Measurements from ENCODE around the gene KLHDC4. TPM values are rescaled to one million over a fixed set of nuclear protein-coding genes. Genes with fewer than 3 reads are reported as not detected.

KLHDC4 gene
- total RNA-seq, 1 experiment from 2014 or later: 41.2 TPM

- peak; percentile 52 for DNase-seq (ENCODE audit: low spot score)
- in situ Hi-C loops (cut with HindIII; ENCODE audit: low sequenced_read_pairs): no loop called here
Observed at GRCh38 chr16:87705771-87706277, 60.0 kb downstream of the KLHDC4 start.

DNA sequence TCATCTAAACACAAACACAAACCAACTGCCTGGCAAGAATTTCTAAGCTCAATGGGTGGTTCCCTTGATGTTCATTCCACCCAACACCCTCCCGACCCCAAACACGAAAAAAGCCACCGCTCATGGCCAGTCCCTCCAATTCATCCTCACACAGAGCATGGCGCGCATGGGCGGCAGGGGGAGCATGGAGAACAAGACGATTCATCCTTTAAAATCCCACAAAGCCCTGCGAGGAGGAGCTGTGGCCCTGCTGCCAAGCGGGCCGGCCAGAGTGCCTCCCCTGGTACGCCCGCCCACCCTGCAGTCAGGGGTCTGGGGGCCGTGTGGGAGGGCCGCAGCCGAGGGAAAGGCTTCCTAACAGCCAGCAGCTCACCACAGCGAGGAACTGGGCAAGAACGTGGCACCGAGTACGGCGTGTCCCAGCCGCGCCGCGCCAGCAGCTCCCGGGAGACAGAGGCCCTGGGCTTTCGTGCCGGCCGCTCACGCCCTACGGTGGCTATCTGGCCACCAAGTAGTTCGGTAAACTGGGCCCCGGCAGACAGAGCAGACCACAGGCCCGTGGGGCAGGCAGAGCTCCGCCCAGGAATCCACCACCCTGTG is 60.9 kb downstream of the KLHDC4 start:
- DNase-seq (ENCODE audit: low spot score): peak; percentile 80
- in situ Hi-C loops (cut with HindIII; ENCODE audit: low sequenced_read_pairs): no loop called here

- peak; percentile 48 for DNase-seq (ENCODE audit: low spot score)
Observed at GRCh38 chr16:87703835-87704375, 61.9 kb downstream of the KLHDC4 start.

GRCh38 chr16:87703071-87703470 is 62.7 kb downstream of the KLHDC4 start:
- no peak for DNase-seq (ENCODE audit: low spot score)
- in situ Hi-C loops (cut with HindIII; ENCODE audit: low sequenced_read_pairs): no loop called here

More at GRCh38 chr16:87703835-87704375, 61.9 kb downstream of the KLHDC4 start:
- in situ Hi-C loops (cut with HindIII; ENCODE audit: low sequenced_read_pairs): no loop called here

- in situ Hi-C loops (cut with HindIII; ENCODE audit: low sequenced_read_pairs): no loop called here
- peak; percentile 49 for DNase-seq (ENCODE audit: low spot score)
Observed at GRCh38 chr16:87702325-87702811, 63.4 kb downstream of the KLHDC4 start.

DNA sequence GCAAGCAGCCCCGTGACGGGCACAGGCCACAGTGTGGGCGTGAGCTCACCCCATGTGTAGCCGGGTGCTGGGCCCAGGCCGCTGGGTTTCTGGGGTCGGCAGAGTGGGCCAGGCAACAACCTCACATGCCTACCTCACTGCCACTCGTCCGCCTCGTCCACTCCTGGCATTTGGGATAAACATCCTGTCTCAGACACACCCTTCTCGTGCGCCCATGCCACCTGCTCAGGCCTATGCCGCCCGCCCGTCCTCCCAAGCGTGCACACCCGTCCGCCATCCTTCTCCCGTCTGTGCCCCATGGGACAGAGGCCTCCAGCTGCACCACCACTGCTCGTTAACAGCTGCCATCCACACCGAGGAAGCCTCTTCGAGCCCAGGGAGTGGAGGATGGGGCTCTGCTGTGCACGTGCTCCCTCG is 64.3 kb downstream of the KLHDC4 start:
- in situ Hi-C loops (cut with HindIII; ENCODE audit: low sequenced_read_pairs): no loop called here
- DNase-seq (ENCODE audit: low spot score): no peak

GRCh38 chr16:87701078-87701460 is 64.7 kb downstream of the KLHDC4 start:
- in situ Hi-C loops (cut with HindIII; ENCODE audit: low sequenced_read_pairs): no loop called here
- no peak for DNase-seq (ENCODE audit: low spot score)

DNA sequence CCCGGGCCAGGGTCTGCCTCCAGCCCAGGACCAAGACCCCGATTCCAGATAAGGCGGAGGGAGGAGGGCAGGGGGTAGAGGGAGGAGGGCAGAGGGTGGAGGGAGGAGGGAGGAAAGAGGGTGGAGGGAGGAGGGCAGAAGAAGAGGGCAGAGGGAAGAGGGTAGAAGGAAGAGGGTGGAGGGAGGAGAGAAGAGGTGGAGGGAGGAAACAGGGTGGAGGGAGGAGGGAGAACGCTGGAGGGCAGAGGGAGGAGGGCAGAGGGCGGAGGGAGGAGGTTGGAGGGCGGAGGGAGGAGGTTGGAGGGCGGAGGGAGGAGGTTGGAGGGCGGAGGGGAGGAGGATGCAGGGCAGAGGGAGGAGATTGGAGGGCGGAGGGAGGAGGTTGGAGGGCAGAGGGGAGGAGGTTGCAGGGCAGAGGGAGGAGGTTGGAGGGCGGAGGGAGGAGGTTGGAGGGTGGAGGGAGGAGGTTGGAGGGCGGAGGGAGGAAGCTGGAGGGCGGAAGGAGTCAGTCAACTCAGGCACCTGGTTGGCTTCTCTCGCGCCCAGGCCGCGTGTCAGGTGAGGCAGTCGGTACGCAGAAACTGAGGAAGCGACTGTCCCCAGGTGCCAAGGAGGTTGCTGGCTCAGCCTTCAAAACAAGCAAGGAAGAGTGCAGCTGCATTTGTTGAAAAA is 65.2 kb downstream of the KLHDC4 start:
- no peak for DNase-seq (ENCODE audit: low spot score)

DNA sequence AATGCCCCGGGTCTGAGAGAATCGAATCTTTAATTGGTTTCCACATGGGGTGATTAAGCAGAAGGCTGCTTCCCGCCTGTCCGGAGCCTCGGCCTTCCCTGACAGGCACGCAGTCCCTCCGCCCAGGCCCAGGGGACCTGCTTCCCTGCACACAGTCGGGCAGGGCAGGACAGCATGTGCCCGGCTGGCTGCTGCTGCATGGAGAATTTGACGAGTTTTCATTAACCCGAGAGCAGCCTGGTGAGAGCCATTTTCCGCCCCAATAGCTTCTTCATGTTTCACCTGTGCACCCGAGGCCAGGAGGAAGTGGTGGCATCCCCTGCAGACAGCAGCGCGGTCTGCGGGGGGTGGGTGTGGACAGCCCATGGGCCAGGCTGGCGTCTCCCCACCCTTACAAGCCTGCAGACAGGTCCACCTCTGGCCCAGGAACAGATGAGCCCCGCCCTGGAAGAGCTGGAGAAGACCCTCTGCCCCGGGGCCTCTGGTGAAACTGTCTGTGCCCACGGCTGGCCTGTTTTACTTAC is 67.0 kb downstream of the KLHDC4 start:
- DNase-seq (ENCODE audit: low spot score): no peak
- in situ Hi-C loops (cut with HindIII; ENCODE audit: low sequenced_read_pairs): no loop called here

More for the DNA sequence above, 65.2 kb downstream of the KLHDC4 start:
- in situ Hi-C loops (cut with HindIII; ENCODE audit: low sequenced_read_pairs): no loop called here

DNA sequence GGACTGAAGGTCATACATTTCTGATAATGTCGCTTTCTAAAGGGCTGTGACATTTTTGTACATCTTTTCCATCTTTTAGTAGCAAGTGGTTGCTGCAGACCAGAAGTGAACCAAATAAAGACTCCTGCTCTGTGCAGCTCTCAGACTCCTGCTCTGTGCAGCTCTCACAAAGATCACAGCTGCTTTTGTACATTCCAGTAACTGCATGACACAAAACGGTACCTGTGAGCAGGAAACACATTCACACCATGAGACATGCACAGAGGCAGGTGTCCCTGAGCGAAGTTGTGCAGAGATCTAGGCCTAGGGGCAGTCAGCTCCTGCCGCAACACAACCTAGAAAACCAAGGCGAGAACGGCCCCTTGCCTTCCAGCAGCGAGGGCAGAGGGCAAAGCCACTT is 67.5 kb downstream of the KLHDC4 start:
- no peak for DNase-seq (ENCODE audit: low spot score)
- in situ Hi-C loops (cut with HindIII; ENCODE audit: low sequenced_read_pairs): no loop called here

DNA sequence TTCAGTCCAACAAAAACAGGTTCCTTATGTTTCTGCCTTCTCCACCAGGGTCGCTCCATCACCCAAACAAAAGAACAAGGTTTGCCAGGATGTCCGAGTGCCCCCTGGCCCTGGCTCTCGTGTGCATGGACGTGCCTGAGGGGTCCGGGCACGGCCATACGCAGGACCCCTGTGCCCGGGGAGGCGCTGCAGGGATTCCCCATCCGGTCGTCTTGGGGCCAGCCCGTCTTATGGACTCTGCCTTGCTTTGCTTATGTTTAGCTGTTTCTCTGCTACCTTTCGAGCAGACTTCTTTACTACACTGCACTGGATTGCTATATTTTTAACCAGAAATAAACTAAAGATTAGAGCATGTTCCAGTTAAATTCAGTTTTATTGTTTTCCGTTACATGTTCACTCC is 68.0 kb downstream of the KLHDC4 start:
- in situ Hi-C loops (cut with HindIII; ENCODE audit: low sequenced_read_pairs): no loop called here
- DNase-seq (ENCODE audit: low spot score): no peak

DNA sequence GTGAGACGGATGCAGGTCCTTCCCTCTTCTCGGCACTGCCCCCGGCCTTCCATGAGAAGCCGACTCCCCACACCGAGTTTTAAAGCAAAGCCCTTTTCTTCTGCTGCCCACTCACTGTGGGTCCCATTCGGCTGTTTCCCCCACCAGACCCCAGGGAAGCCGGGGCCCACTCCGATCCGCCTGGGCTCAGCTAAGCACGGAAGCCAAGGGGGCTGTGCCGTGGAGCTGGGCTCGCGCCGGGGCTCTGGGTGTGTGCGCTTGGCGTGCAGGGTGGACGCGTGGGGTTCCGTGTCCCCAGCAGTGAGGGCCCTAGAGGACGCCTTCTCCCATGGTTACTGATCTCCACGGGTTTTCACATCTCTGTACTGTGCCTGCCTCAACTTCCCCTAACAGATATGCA is 68.5 kb downstream of the KLHDC4 start:
- no peak for DNase-seq (ENCODE audit: low spot score)
- in situ Hi-C loops (cut with HindIII; ENCODE audit: low sequenced_read_pairs): no loop called here

DNA sequence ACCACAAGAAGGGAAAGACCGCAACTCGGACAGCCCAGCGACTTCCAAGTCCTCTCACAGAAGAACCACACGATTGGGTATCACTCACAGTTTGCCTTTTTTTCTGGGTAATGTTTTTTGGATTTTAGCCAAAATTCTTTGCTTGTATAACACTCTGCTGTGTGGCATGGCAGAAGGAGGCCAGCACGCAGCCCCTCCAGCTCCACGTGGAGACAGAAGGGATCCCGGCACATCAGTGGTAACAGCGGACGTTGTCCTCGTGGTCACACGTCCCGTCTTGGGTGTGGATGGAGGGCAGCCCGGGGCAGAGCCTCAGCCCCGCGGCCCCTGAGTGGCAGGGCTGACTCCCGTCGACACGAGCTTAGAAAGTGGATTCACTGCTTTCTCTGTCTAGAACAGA is 69.1 kb downstream of the KLHDC4 start:
- no peak for DNase-seq (ENCODE audit: low spot score)
- in situ Hi-C loops (cut with HindIII; ENCODE audit: low sequenced_read_pairs): no loop called here

GRCh38 chr16:87695534-87695933 is 70.3 kb downstream of the KLHDC4 start:
- in situ Hi-C loops (cut with HindIII; ENCODE audit: low sequenced_read_pairs): no loop called here
- DNase-seq (ENCODE audit: low spot score): no peak

DNA sequence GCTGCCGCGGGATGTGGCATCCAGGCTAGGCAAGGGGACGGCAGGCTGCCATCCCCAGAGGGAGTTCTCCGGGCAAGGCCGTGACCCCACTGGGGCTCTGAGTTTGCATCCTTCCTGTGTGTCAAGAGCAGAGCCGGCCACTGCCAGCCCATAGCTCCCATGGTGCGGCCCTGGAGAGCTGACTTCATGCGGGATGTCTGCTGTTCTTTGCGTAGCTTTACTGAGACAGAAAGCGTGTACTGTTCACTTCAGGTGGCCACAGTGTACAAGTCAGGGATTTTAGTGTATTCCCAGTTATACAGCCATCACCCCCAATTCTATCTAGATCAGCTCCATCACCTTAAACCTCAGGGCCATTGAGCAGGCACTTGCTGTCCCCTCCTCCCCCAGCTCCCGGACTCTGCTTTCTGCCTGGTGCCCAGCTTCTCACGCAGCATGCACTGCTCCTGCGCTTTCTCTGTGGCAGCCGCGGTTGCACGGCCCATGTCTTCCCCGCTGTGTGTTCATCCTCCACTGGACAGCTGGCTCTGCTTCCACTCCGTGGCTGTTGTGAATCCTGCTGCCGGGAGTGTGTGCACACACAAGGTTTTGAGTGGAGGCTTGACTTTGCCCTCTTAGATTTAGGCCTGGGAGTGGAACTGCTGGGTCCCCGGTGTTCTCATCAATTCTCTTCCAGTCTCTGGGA is 71.2 kb downstream of the KLHDC4 start:
- in situ Hi-C loops (cut with HindIII; ENCODE audit: low sequenced_read_pairs): no loop called here
- peak; percentile 56 for DNase-seq (ENCODE audit: low spot score)

DNA sequence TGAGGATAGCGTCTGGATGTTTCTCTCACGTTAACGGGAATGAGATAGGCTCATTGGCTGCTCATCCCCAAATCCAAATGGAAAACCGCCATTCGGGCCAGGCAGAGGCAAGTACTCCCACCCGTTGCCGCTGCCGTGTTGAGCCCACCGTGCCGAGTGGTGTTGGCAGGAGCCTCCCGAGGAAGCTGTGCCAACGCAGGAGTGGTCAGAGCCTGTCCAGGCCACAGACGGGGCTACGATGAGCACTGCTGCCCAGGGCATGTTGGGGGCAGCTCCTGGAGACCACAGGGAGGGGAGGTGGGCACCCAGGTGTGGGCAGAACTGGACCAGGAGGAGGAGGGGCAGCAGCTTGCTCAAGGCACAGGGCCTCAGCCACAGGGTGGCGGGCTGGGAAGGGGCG is 72.0 kb downstream of the KLHDC4 start:
- DNase-seq (ENCODE audit: low spot score): no peak
- in situ Hi-C loops (cut with HindIII; ENCODE audit: low sequenced_read_pairs): no loop called here

DNA sequence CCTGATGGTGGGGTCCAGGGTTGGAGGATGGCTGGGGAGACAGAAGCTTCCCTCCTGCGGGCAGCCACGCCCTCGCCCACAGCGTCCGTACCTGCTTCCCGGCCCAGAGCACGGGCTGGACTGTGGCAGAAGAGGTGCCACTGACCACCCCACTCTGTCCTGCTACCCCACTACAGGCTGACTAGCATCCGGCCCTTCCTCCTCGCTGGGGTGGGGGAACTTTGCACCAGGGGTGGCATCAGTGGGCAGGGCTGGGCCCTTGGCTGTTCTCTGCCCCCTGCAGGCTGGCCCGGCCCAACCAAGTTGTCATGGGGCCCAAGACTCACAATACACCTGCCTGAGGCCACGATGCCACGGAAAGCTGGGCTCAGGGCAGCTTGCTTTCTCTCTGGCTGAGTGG is 73.0 kb downstream of the KLHDC4 start:
- in situ Hi-C loops (cut with HindIII; ENCODE audit: low sequenced_read_pairs): no loop called here
- DNase-seq (ENCODE audit: low spot score): no peak

DNA sequence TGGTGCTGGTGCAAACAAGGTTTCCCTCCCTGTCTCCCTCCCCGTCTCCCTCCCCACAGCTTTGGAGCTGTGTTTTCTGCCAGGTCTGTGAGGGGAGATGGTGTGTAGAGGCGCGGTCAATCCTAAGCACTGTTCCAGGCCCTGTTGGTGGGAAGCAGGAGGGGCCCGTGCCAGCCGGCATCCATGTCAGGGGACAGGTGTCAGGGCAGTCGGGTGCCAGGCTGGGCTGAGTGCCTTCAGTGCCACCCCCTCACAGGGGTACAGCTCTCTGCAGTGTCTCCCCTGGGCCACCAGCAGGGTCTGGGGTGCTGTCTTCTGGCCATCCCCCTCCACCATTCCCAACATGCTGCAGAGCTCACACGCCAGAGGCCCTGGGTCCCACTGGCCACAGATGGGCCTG is 73.6 kb downstream of the KLHDC4 start:
- in situ Hi-C loops (cut with HindIII; ENCODE audit: low sequenced_read_pairs): no loop called here
- peak; percentile 55 for DNase-seq (ENCODE audit: low spot score)

DNA sequence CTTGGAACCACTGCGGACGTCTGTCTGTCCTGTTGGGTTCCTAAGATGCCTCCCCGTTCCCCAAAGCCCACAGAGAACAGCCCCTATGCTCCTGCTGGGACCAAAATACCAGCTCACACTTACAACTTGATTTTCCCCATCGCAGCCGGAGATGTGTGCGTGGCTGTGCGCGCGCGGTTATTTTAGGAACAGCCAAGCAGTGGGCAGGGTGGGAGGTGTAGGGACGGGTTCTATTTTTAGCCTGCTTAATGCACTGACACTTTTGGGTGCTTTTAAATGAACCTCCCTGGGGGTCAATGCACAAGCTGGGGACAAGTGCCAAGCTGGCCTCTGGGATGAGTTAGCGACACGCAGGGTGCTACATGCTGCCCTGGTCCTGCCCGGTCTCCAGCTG is 74.1 kb downstream of the KLHDC4 start:
- no peak for DNase-seq (ENCODE audit: low spot score)
- in situ Hi-C loops (cut with HindIII; ENCODE audit: low sequenced_read_pairs): no loop called here
